GM19468 (cell line): ENCODE results near the gene TTI1.

Experiments
- ATAC-seq: cut with Tn5 transposase; IDR thresholded peaks from one replicate; pipeline ENCODE4 v1.9.1; 2021; ENCODE audit warnings: mild to moderate bottlenecking, moderate library complexity, moderate number of reproducible peaks; ENCODE audit not compliant: unreplicated experiment; ENCODE audit errors: extremely low read depth

The TTI1 gene

DNA sequence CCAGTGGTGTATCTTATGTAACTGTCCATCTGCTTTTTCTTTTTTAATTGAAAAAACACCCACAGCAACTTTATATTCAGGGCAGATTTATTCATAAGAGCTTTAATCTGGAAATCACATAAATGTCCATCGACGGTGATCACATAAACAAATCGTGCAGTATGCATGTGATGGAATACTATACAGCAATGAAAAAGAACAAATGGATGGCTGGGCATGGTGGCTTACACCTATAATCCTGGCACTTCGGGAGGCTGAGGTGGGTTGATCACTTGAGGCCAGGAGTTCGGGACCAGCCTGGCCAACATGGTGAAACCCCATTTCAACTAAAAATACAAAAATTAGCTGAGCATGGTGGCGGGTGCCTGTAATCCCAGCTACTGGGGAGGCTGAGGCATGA lies 91.3 kb downstream of the TTI1 start:
- no peak for ATAC-seq

- no peak for ATAC-seq
Observed at GRCh38 chr20:37941332-37941731, 91.9 kb downstream of the TTI1 start.

- ATAC-seq, result no peak
Observed at GRCh38 chr20:37940858-37941257, 92.4 kb downstream of the TTI1 start.

DNA sequence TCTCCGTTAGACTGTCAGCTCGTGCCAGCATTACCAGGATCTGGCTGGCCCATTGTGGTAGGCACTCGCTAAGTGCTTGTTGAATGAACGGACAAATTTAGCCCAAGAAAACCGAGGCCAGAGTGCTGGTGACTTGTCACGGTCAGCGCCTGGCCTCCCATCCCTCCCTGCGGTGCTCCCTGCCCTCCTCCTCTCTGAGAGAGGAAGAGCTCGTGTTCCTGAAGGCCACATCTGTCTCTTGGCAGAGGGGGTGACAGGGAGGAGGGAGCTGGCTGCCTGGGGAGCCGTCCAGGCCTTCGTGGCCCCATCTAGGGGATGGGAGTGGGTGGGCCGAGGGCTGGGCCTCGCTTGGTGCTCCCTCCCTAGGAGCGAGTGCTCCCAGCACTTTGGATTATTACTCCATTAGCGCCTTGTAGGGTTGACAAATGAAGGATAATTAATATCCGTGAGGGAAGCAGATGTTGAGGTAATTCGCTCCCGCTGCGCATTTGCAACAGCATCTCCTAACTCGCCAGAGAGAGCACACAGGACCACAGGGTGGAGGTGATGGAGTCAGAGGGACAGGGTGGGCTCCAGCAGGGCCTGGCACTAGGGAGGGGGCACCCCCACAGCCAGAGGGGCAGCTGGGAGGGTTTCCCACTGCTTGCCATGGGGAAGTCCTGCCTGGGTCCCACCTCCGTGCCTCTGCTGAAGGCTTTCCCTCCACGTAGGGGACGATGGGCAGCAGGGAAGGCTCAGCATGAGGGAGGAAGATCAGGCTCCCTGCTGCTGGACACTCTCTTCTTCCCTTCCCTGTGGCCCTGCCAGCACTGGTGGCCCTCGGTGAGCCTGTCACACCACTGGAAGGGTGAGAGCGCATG lies 93.3 kb downstream of the TTI1 start:
- no peak for ATAC-seq

GRCh38 chr20:37938954-37939353 lies 94.3 kb downstream of the TTI1 start:
- ATAC-seq, result no peak

DNA sequence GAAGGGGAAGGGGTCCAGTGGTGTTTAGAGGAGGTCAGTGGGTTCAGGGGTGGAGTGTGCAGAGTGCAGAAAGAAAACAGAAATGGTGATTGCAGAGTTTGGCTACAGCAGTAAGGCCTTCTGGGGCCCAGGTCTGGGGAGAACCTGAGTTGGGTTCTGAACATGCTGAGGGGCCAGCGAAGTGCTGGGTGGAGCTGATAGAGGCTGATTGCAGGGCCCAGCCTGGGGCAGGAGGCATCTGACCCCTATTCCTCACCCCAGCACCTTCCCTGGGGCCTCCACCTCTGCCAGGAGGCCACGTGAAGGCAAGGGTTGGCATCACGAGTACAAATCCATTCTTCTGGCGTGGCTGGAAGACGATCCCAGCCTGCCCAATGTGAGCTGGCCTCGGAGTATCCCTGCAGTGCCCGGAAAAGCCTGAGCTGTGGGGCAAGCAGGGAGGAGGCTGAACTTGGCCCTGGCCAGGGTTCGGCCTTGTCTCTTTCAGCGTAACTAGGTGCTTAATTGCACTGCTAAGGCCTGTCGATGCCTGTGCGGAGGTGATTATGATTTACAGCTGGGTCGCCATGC lies 95.0 kb downstream of the TTI1 start:
- no peak for ATAC-seq

- ATAC-seq, result no peak
Observed at GRCh38 chr20:37937686-37938085, 95.6 kb downstream of the TTI1 start.

DNA sequence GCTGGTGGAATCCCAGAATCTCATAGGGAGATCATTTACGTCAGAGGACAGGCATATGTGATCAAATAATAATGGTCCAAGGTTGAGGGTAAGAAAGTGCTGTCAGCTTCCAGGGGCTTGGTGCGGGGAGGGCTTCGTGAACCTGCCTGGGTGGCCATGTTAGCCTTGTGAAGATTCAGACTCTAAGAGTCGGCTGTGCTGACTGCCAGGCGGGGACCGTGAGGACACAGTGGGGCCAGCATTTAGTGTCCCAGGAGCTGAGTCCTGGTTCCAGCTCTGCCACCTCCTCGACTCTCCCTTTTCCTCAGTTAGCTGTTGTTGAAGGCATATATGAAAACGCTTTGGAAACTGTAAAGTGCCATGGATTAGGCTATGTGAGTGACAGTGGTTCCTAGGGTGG lies 96.8 kb downstream of the TTI1 start:
- no peak for ATAC-seq

- no peak for ATAC-seq
Observed at GRCh38 chr20:37936041-37936440, 97.2 kb downstream of the TTI1 start.

DNA sequence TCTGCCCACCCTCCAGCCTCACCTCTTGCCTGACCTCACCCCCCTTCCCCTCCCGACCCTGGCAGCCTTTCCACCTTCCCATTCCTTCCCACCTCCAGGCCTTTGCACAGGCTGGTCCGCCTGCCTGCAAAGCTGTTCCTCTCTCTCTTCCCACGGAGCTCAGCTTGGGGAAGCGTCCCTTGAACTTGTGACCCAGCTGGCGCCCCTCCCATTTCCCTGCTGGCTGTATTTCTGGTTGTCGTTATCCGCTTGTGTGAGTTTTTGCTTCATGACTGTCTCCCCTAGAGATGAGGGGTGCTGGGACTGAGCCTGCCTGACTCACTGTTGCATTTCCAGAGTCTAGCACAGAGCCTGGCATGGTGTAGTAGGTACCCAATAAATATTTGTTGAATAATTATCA lies 97.8 kb downstream of the TTI1 start:
- no peak for ATAC-seq

- ATAC-seq, result no peak
Observed at GRCh38 chr20:37934634-37935375, 98.5 kb downstream of the TTI1 start.

GRCh38 chr20:37933786-37934633 lies 99.2 kb downstream of the TTI1 start:
- no peak for ATAC-seq
